Measurements from ENCODE around the gene BTN1A1. TPM values are rescaled to one million over a fixed set of nuclear protein-coding genes. Genes with fewer than 3 reads are reported as not detected.

Gene BTN1A1
- total and polyA plus RNA-seq, 9 of the 15 experiments (the other 6 are each of a cell fraction or from before 2014, with no cell fraction given), result 0.01 to 0.15 (median 0.06) TPM; not detected in 4

- TF ChIP-seq ZBTB9 (CRISPR knock-in tag; IDR thresholded peaks at IDR 0.05) (peak; percentile 91), RAD51 (IDR thresholded peaks at IDR 0.05; ENCODE audit: borderline replicate concordance, low read depth) (no peak), WHSC1 (IDR thresholded peaks at IDR 0.05; ENCODE audit: low read length) (no peak), NFIX (CRISPR knock-in tag; IDR thresholded peaks at IDR 0.05; ENCODE audit: low read depth) (no peak), CREB5 (CRISPR knock-in tag; IDR thresholded peaks at IDR 0.05) (no peak), NFRKB (IDR thresholded peaks at IDR 0.05; ENCODE audit: low read depth) (peak; percentile 96), NFXL1 (CRISPR knock-in tag; IDR thresholded peaks at IDR 0.05) (no peak), RNF219 (CRISPR knock-in tag; IDR thresholded peaks at IDR 0.05) (0 out of 2 replicates have a peak, but pooled peaks have one; percentile 66), KDM5B (IDR thresholded peaks at IDR 0.05; ENCODE audit: insufficient replicate concordance, low read depth, low read length) (peak; percentile 71), EP400 (IDR thresholded peaks at IDR 0.05) (peak; percentile 93), ETV5 (CRISPR knock-in tag; IDR thresholded peaks at IDR 0.05; ENCODE audit: low read depth) (peak; percentile 94), HLTF (IDR thresholded peaks at IDR 0.05) (no peak), ZNF24 (IDR thresholded peaks at IDR 0.05) (peak; percentile 45; the same call in 1 of the 2 replicates), ZMIZ1 (IDR thresholded peaks at IDR 0.05; ENCODE audit: low read depth in 2 of 2, low read length in 2 of 2) (no peak), TRIM28 (IDR thresholded peaks at IDR 0.05) (no peak), ERF (CRISPR knock-in tag; IDR thresholded peaks at IDR 0.05) (peak; percentile 81; the same call in 1 of the 2 replicates), ZNF584 (CRISPR knock-in tag; IDR thresholded peaks at IDR 0.05; ENCODE audit: low read depth) (no peak), TRIM25 (IDR thresholded peaks at IDR 0.05; ENCODE audit: borderline replicate concordance) (no peak)
These were observed 21.7 kb downstream of the BTN1A1 start (continued) for GRCh38 chr6:26521600-26522391.
